GM18498 (cell line): ENCODE measurements around the gene TTLL13.
A peak's percentile ranks its signal among the peaks of the same experiment; 100 is the strongest.

Experiments
- ATAC-seq: cut with Tn5 transposase; IDR thresholded peaks from one replicate; pipeline ENCODE4 v1.9.1; 2021; ENCODE audit warnings: mild to moderate bottlenecking, moderate library complexity; ENCODE audit not compliant: unreplicated experiment

Gene TTLL13, protein sequence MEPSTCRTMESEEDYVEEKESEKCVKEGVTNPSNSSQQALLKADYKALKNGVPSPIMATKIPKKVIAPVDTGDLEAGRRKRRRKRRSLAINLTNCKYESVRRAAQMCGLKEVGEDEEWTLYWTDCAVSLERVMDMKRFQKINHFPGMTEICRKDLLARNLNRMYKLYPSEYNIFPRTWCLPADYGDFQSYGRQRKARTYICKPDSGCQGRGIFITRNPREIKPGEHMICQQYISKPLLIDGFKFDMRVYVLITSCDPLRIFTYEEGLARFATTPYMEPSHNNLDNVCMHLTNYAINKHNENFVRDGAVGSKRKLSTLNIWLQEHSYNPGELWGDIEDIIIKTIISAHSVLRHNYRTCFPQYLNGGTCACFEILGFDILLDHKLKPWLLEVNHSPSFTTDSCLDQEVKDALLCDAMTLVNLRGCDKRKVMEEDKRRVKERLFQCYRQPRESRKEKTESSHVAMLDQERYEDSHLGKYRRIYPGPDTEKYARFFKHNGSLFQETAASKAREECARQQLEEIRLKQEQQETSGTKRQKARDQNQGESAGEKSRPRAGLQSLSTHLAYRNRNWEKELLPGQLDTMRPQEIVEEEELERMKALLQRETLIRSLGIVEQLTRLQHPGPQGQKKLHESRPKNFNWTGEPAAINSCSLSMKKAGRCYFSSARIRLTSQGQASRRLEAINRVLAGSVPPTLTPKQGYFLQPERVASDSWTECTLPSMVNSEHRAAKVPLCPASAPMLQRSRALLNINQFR

GRCh38 chr15:90249203-90249863 is at the start of gene TTLL13:
Gene TTLL13 (plus strand): TSS chr15:90249556. CDS start chr15:90250631, 1,075 bp downstream.
- no peak for ATAC-seq

- no peak for ATAC-seq
Observed at GRCh38 chr15:90200534-90201129, 48.7 kb upstream of the TTLL13 start.

DNA sequence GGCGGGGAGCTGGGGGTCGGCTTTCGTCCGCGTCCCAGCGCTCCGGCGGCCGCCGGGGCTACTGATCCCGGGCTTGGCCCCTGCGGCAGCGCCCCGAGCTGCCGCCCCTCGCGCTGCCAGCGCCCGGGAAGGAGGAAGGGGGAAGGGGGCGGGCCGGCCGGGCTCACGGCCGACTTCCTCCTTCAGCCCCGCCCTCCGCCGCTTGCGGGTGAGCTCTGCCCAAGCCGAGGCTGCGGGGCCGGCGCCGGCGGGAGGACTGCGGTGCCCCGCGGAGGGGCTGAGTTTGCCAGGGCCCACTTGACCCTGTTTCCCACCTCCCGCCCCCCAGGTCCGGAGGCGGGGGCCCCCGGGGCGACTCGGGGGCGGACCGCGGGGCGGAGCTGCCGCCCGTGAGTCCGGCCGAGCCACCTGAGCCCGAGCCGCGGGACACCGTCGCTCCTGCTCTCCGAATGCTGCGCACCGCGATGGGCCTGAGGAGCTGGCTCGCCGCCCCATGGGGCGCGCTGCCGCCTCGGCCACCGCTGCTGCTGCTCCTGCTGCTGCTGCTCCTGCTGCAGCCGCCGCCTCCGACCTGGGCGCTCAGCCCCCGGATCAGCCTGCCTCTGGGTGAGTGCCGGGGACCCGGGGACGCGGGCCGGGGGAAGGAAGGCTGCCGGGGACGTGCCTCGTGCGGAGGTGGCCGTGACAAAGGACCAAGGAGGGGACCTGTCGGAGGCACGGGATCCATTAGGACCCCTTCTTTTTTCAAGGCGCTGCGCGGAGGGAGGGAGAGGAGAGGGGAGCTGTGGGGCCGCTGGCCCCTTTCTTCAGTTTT is 48.0 kb upstream of the TTLL13 start, which contains the start of gene SEMA4B:
TSS of gene SEMA4B (plus strand) at position 201 of the 814 bp plus-strand sequence. CDS start at position 450, 249 bp downstream.
- peak; percentile 84 for ATAC-seq

- ATAC-seq, result no peak
Observed at GRCh38 chr15:90201944-90202375, 47.4 kb upstream of the TTLL13 start.

- no peak for ATAC-seq
Observed at GRCh38 chr15:90202929-90203328, 46.4 kb upstream of the TTLL13 start.

- ATAC-seq, result no peak
Observed at GRCh38 chr15:90203473-90203872, 45.9 kb upstream of the TTLL13 start.

DNA sequence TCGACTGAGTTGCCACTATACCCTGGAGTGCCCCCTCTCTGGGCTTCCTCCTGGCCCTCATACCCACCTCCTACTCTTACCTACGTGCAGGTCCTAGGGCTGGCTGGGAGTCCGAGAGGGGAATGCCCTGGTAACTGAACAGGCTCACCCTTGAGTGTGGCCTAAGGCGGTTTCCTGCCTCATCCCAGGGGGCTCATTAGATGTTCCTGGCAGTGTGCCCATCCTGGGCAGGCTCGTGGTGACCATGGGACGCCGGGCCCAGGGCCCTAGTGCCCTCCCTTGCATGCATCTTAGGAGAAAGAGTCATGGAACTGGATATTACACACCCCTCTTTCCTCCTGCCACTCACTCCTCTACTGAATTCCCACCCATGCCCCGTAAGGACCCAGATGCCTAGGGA is 45.4 kb upstream of the TTLL13 start:
- no peak for ATAC-seq

DNA sequence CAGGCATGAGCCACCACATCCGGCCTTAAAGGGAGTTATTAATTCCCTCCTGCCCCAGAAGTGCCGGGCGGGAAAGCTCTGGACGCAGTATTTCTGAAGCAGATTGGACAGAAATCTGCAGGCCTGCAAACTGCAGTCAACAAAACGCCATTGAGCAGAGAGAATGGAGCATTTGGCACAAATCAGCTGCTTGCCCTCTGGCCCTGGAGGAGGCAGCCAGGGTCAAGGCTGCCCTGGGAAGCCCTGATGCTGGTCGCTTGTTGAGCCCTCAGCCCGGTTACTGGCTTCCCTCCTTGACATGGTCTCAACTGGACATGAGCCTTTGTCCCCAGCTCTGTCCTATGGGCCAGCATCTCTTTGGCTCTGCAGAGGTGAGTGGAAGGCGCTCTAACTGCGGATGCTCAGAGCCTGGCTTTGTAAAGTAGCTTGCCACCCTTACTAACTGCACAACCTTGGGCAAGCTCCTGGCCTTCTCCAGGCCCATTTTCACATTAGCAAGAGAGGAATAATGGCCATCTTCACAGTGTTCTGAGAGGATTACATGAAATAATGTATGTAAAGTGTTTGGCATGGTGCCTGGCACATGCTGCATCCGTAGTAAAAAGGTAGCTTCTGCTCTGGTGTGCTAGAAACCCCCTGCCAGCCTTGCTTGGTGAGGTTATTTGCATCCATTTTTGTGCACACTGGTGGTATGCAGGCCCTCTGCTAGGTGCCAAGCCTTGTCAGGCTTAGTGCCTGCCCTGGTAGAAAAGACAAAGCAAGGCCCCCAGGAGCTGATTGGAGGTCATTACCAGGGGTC is 44.1 kb upstream of the TTLL13 start:
- no peak for ATAC-seq

DNA sequence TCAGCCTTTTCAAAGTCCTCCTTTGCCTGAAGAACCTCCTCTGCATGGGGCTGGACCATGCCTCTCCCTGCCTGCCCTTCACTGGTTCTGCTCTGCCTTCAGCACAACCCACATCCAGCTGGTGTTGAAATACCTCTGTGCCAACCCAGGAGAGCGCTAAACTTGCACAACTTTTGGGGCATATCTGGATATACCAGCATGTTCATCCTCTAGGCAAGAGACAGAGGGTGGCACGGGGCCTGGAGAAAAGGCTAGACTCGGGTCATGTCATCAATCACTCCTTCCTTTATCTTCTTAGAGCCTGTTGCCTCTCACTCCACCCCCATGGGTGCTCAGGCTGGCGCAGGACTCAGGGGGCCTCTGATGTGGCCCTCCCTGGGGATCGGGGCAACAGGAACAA is 43.5 kb upstream of the TTLL13 start:
- ATAC-seq, result no peak

- ATAC-seq, result no peak
Observed at GRCh38 chr15:90207252-90207651, 42.1 kb upstream of the TTLL13 start.

DNA sequence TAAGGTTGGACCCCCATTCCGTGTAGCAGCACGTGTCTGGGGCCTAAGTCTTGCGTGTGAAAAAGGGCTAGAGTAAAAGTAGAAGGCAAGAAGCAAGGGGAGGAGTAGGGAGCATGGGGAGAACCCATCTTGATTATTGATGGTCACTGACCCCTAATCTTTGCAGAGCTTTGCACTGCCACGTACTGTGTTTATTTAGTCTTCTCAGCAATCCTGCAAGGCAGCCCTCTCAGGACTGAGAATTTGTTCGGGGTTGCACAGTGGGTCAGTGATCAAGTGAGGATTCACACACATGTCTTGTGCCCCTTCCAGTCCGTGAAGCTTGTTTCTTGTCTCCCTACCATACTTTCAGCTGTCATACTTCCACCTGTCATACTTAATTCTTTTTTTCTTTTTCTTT is 41.0 kb upstream of the TTLL13 start:
- ATAC-seq, result no peak

DNA sequence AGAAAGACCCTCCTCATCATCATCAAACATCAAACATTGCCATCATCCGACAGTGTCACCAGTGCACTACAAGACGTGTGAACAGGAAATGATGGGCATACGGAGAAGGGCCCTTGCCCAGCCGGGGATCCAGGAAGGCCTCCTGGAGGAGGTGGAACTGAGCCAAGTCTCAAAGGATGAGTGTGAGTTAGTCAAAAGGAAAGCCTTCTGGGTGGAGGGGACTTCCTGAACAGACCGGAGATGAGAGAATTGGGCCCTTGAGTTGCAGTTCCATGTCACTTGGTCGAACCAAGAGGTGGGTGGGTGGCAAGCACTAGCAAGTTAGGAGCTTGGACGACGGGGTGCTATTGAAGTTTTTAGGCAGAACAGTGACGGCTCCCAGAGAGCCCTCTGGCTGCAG is 39.8 kb upstream of the TTLL13 start:
- no peak for ATAC-seq

DNA sequence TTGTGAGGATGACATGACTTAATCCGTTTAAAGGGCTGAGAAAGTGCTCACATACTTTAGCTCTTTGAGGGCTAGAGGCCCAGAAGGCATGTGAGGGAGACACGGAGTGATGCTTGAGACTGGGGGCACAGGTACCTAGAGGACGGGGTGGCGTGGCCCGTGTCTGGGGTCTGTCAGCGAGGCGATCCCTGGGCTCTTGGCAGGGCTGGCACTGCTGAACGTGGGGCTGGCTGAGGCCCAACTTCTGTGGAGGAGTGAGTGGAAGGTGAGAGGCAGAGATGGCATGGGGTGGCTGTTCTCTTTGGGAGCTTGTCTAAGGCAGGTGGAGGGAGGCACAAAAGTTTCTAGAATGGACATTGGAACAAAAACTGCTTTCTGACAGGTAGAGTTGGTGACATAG is 38.8 kb upstream of the TTLL13 start:
- no peak for ATAC-seq

GRCh38 chr15:90211009-90211408 is 38.3 kb upstream of the TTLL13 start:
- ATAC-seq, result no peak

GRCh38 chr15:90211440-90212143 is 37.8 kb upstream of the TTLL13 start:
- no peak for ATAC-seq

DNA sequence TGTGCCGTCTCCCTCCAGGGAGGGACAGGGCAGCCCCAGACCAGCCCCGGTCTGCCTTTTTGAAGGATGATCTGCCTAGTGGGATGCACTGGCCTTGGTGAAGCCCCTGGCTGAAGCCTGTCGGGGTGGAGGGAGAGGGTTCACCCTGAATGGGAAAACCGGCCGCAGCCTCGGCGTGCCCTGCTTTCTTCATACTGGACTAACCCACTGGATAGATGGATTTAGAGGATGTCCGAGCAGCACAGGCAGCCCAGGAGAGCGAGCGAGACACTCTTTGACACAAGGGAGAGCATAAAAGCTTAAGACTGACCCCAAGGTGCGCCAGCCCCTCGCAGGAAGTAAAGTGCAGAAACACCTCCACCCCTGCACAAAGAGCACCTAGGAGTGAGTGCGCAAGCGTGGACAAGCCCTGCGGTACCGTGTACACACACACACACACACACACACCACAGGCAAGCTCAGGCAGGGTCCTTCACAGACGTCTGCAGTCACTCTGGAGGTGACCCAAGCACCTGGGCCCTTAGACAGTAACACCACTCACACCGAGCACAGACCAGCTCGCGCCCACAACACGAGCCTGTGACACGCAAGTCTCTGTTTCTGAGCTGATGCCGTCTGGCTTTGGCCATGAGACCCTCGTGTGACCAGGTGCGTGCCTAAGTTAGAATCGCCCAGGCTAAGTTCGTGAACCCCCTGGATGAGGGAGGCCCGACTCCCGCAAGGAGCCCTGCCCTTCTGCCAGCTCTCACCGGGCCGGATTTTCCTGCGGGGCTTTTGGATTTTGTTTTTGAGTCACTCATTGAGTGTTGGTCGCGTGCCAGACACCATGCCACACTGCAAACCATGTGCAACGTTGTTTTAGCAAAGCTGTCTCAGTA is 36.9 kb upstream of the TTLL13 start:
- ATAC-seq, result no peak

- ATAC-seq, result no peak
Observed at GRCh38 chr15:90213122-90213817, 36.1 kb upstream of the TTLL13 start.
